Caki2 (cell line): ENCODE results near the gene GPR153. TPM values are rescaled to one million over a fixed set of nuclear protein-coding genes. Genes with fewer than 3 reads are reported as not detected.
A peak's percentile ranks its signal among the peaks of the same experiment; 100 is the strongest.

ENCODE experiments used
- DNase-seq: peaks from one replicate; pipeline ENCODE4 v3.0.0-alpha.2; 2015; ENCODE audit warnings: low read depth
- in situ Hi-C: cut with HindIII; loops from 2 replicates; pipeline ENCODE4 v1.10.0; 2016; ENCODE audit warnings: low sequenced_read_pairs, low pct_unique_long_range_greater_than_20kb, mixed read lengths
- total RNA-seq: library from RNA; depleted of rRNA; stranded (reverse); fragments of >200 nt; shearing (Covaris generic); gene quantifications from 2 replicates; pipeline ENCODE4 v1.2.3, GENCODE V29; 2014; ENCODE audit warnings: low replicate concordance

GPR153 gene
- total RNA-seq, 1 experiment from 2014 or later, result 2.4 TPM

DNA sequence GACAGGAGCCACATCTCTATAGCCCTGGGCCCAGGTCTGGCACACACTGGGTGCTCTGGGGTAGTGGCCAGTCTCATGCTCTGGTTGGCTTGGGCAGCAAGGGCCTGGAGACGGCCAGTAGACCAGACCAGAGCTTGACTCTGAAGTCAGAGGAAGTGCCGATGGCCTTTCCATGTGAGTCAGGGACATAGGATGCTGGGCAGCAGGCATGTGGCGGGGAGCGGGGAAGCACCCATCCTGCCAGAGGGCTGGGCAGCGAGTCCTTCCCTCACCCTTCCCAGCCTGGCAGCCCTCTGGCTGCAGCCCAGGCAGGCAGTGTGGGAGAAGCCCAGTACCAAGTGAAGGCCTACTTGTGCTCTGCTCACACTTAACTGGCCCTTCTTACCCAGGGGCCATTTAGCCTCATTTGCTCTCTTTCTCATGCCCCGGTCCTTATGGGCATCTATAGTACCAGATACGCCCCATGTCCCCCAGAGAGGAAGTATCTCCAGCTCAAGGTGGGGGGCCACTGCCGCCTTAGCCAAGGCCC is 3.3 kb downstream of the GPR153 start:
- in situ Hi-C loops, result no loop called here
- DNase-seq, result no peak

DNA sequence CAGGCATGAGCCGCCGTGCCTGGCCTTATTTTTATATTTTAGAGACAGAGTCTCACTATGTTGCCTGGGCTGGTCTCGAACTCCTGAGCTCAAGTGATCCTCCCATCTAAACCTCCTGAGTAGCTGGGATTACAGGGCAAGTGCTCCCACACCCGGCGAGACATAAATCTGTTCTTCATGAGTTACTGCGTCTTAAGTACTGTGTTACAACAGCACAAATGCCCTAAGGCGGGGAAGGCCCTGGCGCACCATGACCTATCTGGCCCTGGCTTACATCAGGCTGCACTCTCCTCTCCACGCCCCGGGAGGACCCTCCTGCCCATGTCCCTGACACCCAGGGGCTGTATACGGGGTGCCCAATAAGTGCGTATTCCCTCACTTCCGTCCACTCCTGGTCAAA is 4.3 kb downstream of the GPR153 start:
- in situ Hi-C loops, result no loop called here

GRCh38 chr1:6254691-6255090 is 6.2 kb downstream of the GPR153 start:
- DNase-seq, result no peak
- in situ Hi-C loops, result no loop called here

More for the DNA sequence above, 4.3 kb downstream of the GPR153 start:
- no peak for DNase-seq

- in situ Hi-C loops, result no loop called here
Observed at GRCh38 chr1:6253380-6253779, 7.5 kb downstream of the GPR153 start.

GRCh38 chr1:6252374-6252710 is 8.6 kb downstream of the GPR153 start:
- DNase-seq, result no peak

More at GRCh38 chr1:6253380-6253779, 7.5 kb downstream of the GPR153 start:
- DNase-seq, result no peak

GRCh38 chr1:6251681-6252373 is 9.1 kb downstream of the GPR153 start:
- in situ Hi-C loops, result no loop called here

More at GRCh38 chr1:6252374-6252710, 8.6 kb downstream of the GPR153 start:
- in situ Hi-C loops, result no loop called here

GRCh38 chr1:6251233-6251632 is 9.7 kb downstream of the GPR153 start:
- in situ Hi-C loops, result no loop called here
- no peak for DNase-seq

More at GRCh38 chr1:6251681-6252373, 9.1 kb downstream of the GPR153 start:
- DNase-seq, result no peak

GRCh38 chr1:6249739-6250689 is 10.9 kb downstream of the GPR153 start:
- DNase-seq, result no peak
- in situ Hi-C loops, result no loop called here

DNA sequence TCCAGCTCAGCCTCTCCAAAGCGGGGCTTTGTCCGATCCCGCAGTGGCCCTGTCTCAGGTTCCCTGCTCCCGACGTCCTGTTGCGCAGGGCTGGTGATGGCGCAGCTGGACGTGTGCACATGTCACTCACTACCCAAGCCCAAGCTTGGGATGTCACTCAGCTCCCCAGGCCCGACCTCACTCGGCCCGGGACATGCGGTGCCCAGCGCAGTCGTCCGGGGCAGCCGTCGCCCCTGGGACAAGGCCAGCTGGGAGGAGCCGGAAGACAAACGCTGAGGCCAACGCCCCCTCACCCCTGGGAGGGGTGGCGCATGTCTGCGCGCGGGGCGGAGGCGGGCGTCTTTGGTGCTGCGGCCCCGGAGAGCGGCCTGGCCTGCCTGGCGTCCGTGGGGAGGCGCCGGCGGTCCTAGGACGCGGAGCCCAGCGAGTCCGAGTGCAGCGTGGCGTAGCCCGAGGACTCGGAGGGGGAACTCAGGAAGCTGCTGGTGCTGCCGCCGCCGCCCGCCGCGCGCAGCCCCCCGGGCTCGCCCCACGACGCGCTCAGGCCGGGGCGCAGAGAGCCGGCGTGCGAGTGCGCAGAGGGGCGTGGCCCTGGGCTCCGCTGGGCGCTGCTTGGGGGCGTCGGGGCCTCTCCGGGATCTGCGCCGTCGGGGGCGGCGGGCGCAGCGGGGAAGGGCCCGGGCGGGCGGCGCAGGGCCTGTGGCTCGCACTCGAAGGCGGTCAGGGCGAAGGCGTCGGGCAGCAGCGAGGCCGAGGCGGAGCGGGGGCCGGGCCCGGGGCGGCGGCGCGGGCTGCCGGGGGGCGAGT is 11.8 kb downstream of the GPR153 start:
- in situ Hi-C loops, result no loop called here
- DNase-seq, result no peak

DNA sequence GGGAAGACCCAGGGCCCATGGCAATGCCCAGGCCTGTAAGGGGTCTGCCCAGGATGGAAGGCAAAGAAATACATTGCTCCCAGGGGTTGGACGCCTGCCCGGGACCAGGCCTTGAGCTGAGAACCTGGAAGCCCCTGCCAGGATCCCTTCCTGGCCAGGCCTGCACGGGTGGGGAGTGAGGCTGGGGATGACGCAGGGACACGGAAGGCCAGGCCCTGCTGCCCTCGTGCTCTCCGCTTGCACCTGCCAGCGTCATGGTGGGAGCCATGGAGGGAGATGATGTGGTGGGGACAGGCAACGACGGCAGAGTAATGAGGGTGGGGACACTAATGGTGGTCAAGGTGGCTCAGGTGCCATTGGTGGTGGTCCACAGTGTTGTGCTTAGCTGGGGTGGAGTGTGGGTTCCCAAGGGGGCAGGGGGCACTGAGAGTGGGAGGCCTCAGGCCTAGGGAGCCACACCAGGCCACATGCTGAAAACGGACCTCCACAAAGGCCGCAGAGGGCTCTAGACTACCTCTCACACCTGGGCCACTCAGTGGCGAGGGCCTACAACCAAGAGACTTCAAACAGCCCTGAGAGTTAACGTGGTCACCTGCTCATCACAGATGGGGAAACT is 12.6 kb downstream of the GPR153 start:
- no peak for DNase-seq
- in situ Hi-C loops, result no loop called here

DNA sequence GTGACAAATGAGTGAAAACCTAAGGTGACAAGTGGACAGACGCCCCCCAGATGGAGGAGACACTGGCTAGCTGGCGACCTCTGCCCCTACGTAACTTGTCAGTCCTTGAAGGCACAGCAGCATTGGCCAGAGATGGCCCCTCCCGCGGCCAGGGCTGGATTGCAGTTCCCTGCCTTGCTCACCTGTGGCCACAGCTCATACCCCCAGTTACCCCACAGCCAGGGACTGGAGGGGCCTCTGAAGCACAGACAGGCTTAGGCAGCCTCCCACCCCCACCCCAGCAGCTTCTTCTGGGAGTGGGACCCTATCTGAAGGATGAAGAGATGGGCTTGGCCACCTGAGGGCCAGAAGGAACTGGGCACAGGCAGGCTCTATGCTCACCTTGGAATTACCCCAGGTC is 13.2 kb downstream of the GPR153 start:
- in situ Hi-C loops, result no loop called here

GRCh38 chr1:6246497-6247467 is 14.1 kb downstream of the GPR153 start:
- peak; percentile 52 for DNase-seq
- in situ Hi-C loops, result no loop called here

More for the DNA sequence above, 13.2 kb downstream of the GPR153 start:
- no peak for DNase-seq

DNA sequence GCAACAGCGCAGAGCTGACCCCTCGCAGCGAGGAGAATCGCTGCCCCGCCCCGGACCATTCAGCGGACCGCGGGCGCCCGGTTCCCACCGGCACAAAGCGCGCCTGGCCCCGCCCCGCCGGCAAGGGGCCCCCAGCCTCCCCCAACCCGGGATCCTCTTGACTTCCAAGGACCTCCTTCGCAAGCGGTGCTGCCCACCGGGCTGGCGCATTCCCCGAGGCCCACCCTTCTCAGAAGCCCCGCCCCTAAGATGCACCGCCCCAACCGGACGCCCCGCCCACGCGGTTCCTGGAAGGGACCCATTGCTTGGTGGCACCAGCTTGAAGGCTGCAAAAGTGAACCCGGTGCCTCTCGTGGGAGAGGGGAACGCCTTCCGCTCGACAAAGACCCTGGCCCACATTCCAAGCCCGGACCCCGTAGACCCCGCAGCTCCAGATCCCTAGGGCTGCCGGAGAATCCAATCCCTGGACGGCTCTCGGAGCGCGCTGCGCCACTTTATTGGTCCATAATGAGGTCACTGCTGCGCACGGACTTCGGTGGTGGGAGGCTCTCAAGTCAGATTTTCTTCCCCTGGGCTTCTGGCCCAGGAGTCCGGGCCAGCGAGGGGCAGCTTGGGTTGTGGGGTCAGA is 14.9 kb downstream of the GPR153 start:
- in situ Hi-C loops, result no loop called here
- DNase-seq, result no peak

GRCh38 chr1:6245086-6245868 is 15.6 kb downstream of the GPR153 start:
- in situ Hi-C loops, result no loop called here
- DNase-seq, result peak; percentile 83

- in situ Hi-C loops, result no loop called here
- DNase-seq, result no peak
Observed at GRCh38 chr1:6244401-6245049, 16.4 kb downstream of the GPR153 start.
